Smooth muscle cell (in vitro differentiated cells): ENCODE data around the gene GPR157. TPM values are rescaled to one million over a fixed set of nuclear protein-coding genes. Genes with fewer than 3 reads are reported as not detected.
"Not testable (repeated sequence)": the region's sequence is repeated elsewhere in the genome, so short reads cannot be mapped to it uniquely, and the experiment has no call there.

Experiments
- DNase-seq: peaks from one replicate; lab custom pipeline; 2025; ENCODE audit not compliant: unreplicated experiment; lab: John Stamatoyannopoulos, UW
- H2AFZ ChIP-seq: fragments of 200-600 bp; sonication (generic); 2 replicates; pipeline ENCODE4 v1.6.0; 2016; ENCODE audit warnings: antibody characterized with exemption, low read depth, mild to moderate bottlenecking
- H3F3A ChIP-seq: fragments of 200-600 bp; sonication (generic); 2 replicates; pipeline ENCODE4 v1.6.0; 2017; ENCODE audit warnings: antibody characterized with exemption, low read depth
- H3K27ac ChIP-seq: fragments of 200-600 bp; sonication (generic); 2 replicates; pipeline ENCODE4 v1.5.1; 2016; ENCODE audit warnings: low read depth, mild to moderate bottlenecking
- H3K27me3 ChIP-seq: fragments of 200-600 bp; sonication (generic); 2 replicates; pipeline ENCODE4 v1.6.1; 2016; ENCODE audit warnings: low read depth, mild to moderate bottlenecking
- H3K36me3 ChIP-seq: fragments of 200-600 bp; sonication (generic); 2 replicates; pipeline ENCODE4 v1.5.1; 2016; ENCODE audit warnings: low read depth
- H3K4me1 ChIP-seq: fragments of 200-600 bp; sonication (generic); 2 replicates; pipeline ENCODE4 v1.5.1; 2016; ENCODE audit warnings: low read depth
- H3K4me2 ChIP-seq: fragments of 200-600 bp; sonication (generic); 2 replicates; pipeline ENCODE4 v1.6.0; 2016; ENCODE audit warnings: mild to moderate bottlenecking
- H3K4me3 ChIP-seq: fragments of 200-600 bp; sonication (generic); 2 replicates; pipeline ENCODE4 v1.5.1; 2016; ENCODE audit warnings: mild to moderate bottlenecking
- H3K79me2 ChIP-seq: fragments of 200-600 bp; sonication (generic); 2 replicates; pipeline ENCODE4 v1.6.0; 2016; ENCODE audit warnings: low read depth, mild to moderate bottlenecking
- H3K9ac ChIP-seq: fragments of 200-600 bp; sonication (generic); 2 replicates; pipeline ENCODE4 v1.6.0; 2016; ENCODE audit warnings: low read depth
- H3K9me3 ChIP-seq: fragments of 200-600 bp; sonication (generic); replicated peaks from 2 replicates; pipeline ENCODE4 v1.5.1; 2016; ENCODE audit warnings: low read depth
- H4K20me1 ChIP-seq: fragments of 200-600 bp; sonication (generic); 2 replicates; pipeline ENCODE4 v1.6.0; 2016; ENCODE audit warnings: low read depth
- CTCF ChIP-seq: fragments of 200-600 bp; sonication (generic); IDR thresholded peaks from 2 replicates; pipeline ENCODE4 v1.5.1; 2017; ENCODE audit warnings: borderline replicate concordance, mild to moderate bottlenecking, antibody characterized with exemption; ENCODE audit not compliant: insufficient read depth, poor library complexity, severe bottlenecking
- WGBS: methylation state at CpG from one replicate; pipeline ENCODE4 v1.1.7; 2016; ENCODE audit warnings: low lambda C conversion rate; 5-methylcytosine and 5-hydroxymethylcytosine counted together
- polyA plus RNA-seq: library from polyadenylated mRNA; unstranded; fragments of >200 nt; fragmentation: Nextera tagmentation; extraction: Ambion mirVana; gene quantifications from 2 replicates; pipeline ENCODE4 v1.2.1, GENCODE V29; 2016
- total RNA-seq: library from RNA; depleted of rRNA; stranded (reverse); fragments of >200 nt; gene quantifications from 2 replicates; pipeline ENCODE4 v1.2.3, GENCODE V29; 2014

Gene GPR157
- total and polyA plus RNA-seq, 2 experiments from 2014 or later = 1.6 to 2.8 TPM

- Histone ChIP-seq H3K9ac (no peak overlapping the region), H3F3A (no peaks in the 10 kb centered on the region), H3K9me3 (no peaks in the 10 kb centered on the region), H3K79me2 (peaks cover 32% of the 10 kb centered on the region), H3K4me1 (peaks cover 8% of the 10 kb centered on the region), H3K27ac (no peak overlapping the region), H3K27me3 (no peaks in the 10 kb centered on the region), H2AFZ (no peak overlapping the region), H3K36me3 (no peaks in the 10 kb centered on the region), H3K4me3 (no peak overlapping the region), H4K20me1 (peaks cover 100% of the 10 kb centered on the region), H3K4me2 (no peak overlapping the region)
- DNase-seq = no peak
- no peak for TF ChIP-seq CTCF
- WGBS = 85% methylated on average over 6 of the region's 6 CpGs
Measured at GRCh38 chr1:9161342-9161741, 32.4 kb upstream of the GPR157 start.

GRCh38 chr1:9160079-9160717 is 31.3 kb upstream of the GPR157 start:
- no peak for DNase-seq
- H3K9ac ChIP-seq = no peak overlapping the region
- no peaks in the 10 kb centered on the region for H3K27me3 ChIP-seq
- H3K79me2 ChIP-seq = peaks cover 35% of the 10 kb centered on the region
- H3K27ac ChIP-seq = no peak overlapping the region
- no peak overlapping the region for H3K4me2 ChIP-seq
- no peak overlapping the region for H2AFZ ChIP-seq
- H3K4me3 ChIP-seq = no peak overlapping the region
- H3K4me1 ChIP-seq = peaks cover 8% of the 10 kb centered on the region
- WGBS = 95% methylated on average over 7 of the region's 7 CpGs
- no peaks in the 10 kb centered on the region for H3F3A ChIP-seq
- no peaks in the 10 kb centered on the region for H3K36me3 ChIP-seq
- H4K20me1 ChIP-seq = peaks cover 100% of the 10 kb centered on the region
- TF ChIP-seq CTCF = no peak
- no peaks in the 10 kb centered on the region for H3K9me3 ChIP-seq

GRCh38 chr1:9155879-9156278 is 27.0 kb upstream of the GPR157 start:
- no peaks in the 10 kb centered on the region for H3K36me3 ChIP-seq
- H3F3A ChIP-seq = peaks cover 2% of the 10 kb centered on the region
- DNase-seq = no peak
- H3K27me3 ChIP-seq = no peaks in the 10 kb centered on the region
- peaks cover 38% of the 10 kb centered on the region for H3K79me2 ChIP-seq
- H3K4me2 ChIP-seq = no peak overlapping the region
- no peak overlapping the region for H3K27ac ChIP-seq
- WGBS = 96% methylated on average over 1 of the region's 1 CpG
- peaks cover 100% of the 10 kb centered on the region for H4K20me1 ChIP-seq
- no peak for TF ChIP-seq CTCF
- no peak overlapping the region for H3K4me3 ChIP-seq
- no peaks in the 10 kb centered on the region for H3K4me1 ChIP-seq
- no peak overlapping the region for H3K9ac ChIP-seq
- H3K9me3 ChIP-seq = no peaks in the 10 kb centered on the region
- no peak overlapping the region for H2AFZ ChIP-seq

GRCh38 chr1:9155405-9155804 is 26.5 kb upstream of the GPR157 start:
- H3K4me2 ChIP-seq, DNase-seq, H3K36me3 ChIP-seq, H3K9me3 ChIP-seq, H3K4me1 ChIP-seq, H3F3A ChIP-seq, H3K4me3 ChIP-seq, H3K27ac ChIP-seq, H3K9ac ChIP-seq, H2AFZ ChIP-seq, H3K27me3 ChIP-seq: not testable (repeated sequence)
- peaks cover 100% of the 10 kb centered on the region for H4K20me1 ChIP-seq
- peaks cover 38% of the 10 kb centered on the region for H3K79me2 ChIP-seq
